GM18868 (cell line): ENCODE data around the gene ARL6IP5.

Experiments
- ATAC-seq: cut with Tn5 transposase; IDR thresholded peaks from one replicate; pipeline ENCODE4 v1.9.1; 2021; ENCODE audit warnings: mild to moderate bottlenecking, moderate library complexity; ENCODE audit not compliant: unreplicated experiment

ARL6IP5 gene

GRCh38 chr3:69149586-69149985 is 64.8 kb downstream of the ARL6IP5 start:
- no peak for ATAC-seq
